ENCODE results near the gene CLRN2. TPM values are rescaled to one million over a fixed set of nuclear protein-coding genes. Genes with fewer than 3 reads are reported as not detected.

Gene CLRN2
- total RNA-seq, 1 donor from 2014 or later, result not detected

DNA sequence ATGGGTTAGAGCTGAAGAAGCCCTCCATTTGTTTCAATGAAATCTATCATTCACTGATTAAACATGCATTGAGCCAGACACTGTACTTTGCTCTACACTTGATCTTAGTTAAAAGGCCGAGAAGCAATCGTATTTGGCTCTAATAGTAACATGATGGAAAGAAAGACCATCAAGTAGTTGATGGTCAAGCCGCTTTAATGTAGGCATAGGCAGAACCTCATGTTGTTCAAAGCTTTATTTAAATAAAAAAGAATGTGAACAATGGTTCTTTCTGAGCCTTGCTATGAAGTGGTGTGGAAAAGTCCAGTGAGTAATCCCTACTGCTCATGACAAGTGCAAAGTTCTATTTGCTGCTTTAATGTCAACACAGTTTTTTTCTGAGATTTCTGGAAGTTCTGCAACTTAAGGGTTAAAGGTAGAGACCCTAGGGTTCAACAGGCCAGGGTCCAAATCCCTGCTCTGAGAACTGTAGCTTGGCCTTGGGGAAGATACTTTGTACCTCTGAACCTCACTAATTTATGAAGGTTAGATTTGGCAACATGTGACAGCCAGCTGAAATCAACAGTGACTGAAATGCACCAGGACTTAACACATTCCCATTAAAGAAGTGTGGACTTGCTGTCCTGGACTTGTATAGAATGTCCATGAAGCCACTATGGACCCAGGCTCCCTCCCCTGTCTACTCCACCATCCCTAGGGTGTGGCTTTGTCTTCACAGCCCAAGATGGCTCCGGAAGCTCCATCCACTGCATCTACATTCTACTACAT is 44.2 kb downstream of the CLRN2 start:
- no peak for TF ChIP-seq EZH2 (IDR thresholded peaks at IDR 0.05; ENCODE audit: insufficient read depth, low read length)
- TF ChIP-seq, protein P1, sequence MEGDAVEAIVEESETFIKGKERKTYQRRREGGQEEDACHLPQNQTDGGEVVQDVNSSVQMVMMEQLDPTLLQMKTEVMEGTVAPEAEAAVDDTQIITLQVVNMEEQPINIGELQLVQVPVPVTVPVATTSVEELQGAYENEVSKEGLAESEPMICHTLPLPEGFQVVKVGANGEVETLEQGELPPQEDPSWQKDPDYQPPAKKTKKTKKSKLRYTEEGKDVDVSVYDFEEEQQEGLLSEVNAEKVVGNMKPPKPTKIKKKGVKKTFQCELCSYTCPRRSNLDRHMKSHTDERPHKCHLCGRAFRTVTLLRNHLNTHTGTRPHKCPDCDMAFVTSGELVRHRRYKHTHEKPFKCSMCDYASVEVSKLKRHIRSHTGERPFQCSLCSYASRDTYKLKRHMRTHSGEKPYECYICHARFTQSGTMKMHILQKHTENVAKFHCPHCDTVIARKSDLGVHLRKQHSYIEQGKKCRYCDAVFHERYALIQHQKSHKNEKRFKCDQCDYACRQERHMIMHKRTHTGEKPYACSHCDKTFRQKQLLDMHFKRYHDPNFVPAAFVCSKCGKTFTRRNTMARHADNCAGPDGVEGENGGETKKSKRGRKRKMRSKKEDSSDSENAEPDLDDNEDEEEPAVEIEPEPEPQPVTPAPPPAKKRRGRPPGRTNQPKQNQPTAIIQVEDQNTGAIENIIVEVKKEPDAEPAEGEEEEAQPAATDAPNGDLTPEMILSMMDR (IDR thresholded peaks at IDR 0.05; ENCODE audit: insufficient read depth, low read depth, low read length), result no peak
- Histone ChIP-seq H3K27ac (ENCODE audit: low read depth, low read length) (no peak overlapping the region), H3K4me3 (ENCODE audit: insufficient read depth, low read depth, low read length) (no peak overlapping the region), H3K9me3 (ENCODE audit: insufficient read depth, low read depth, low read length) (no peaks in the 10 kb centered on the region), H3K4me1 (ENCODE audit: insufficient read depth, low read length) (peaks cover 9% of the 10 kb centered on the region), H3K36me3 (ENCODE audit: insufficient read depth, low read length) (no peaks in the 10 kb centered on the region), H3K27me3 (ENCODE audit: insufficient read depth, low read length) (peaks cover 5% of the 10 kb centered on the region), H3K79me2 (ENCODE audit: insufficient read depth, low read length) (no peaks in the 10 kb centered on the region), H4K20me1 (ENCODE audit: insufficient read depth, low read length) (no peaks in the 10 kb centered on the region), H3K4me2 (ENCODE audit: low read length) (no peak overlapping the region), H3K9ac (ENCODE audit: low read length) (no peak overlapping the region), H2AFZ (ENCODE audit: low read depth, low read length) (no peak overlapping the region)
- Mint-ChIP-seq H3K4me3 (ENCODE audit: unreplicated experiment) (no peak overlapping the region), H3K4me1 (ENCODE audit: low read depth, unreplicated experiment) (peaks cover 8% of the 10 kb centered on the region), H3K9me3 (ENCODE audit: unreplicated experiment) (no peaks in the 10 kb centered on the region), H3K27me3 (ENCODE audit: low read depth, unreplicated experiment) (no peaks in the 10 kb centered on the region), H3K36me3 (ENCODE audit: low read depth, unreplicated experiment) (no peaks in the 10 kb centered on the region), H3K27ac (ENCODE audit: unreplicated experiment) (no peak overlapping the region)
- DNase-seq (ENCODE audit: low read depth) (no peak), FAIRE-seq (no peak)

DNA sequence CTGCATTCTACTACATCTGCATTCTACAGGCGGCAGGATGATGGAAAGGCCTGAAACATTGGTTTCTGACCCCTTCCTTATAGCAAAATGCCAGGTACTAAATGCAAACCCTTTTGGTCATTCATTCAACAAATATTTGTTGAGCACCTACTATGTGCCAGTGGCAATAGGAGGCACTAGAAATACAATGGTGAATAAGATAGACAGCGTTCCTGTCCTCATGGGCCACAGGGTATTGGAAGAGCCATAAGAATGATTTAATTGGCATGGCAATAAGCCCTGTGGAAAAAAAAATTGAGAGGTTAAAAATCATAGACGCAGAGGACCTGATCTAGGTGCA is 44.7 kb downstream of the CLRN2 start:
- no peaks in the 10 kb centered on the region for H3K9me3 Mint-ChIP-seq (ENCODE audit: unreplicated experiment)
- H4K20me1 ChIP-seq (ENCODE audit: insufficient read depth, low read length), result no peaks in the 10 kb centered on the region
- H3K79me2 ChIP-seq (ENCODE audit: insufficient read depth, low read length), result no peaks in the 10 kb centered on the region
- H2AFZ ChIP-seq (ENCODE audit: low read depth, low read length), result no peak overlapping the region
- H3K4me3 Mint-ChIP-seq (ENCODE audit: unreplicated experiment), result no peak overlapping the region
- H3K27ac Mint-ChIP-seq (ENCODE audit: unreplicated experiment), result no peak overlapping the region
- no peak overlapping the region for H3K27ac ChIP-seq (ENCODE audit: low read depth, low read length)
- H3K4me1 Mint-ChIP-seq (ENCODE audit: low read depth, unreplicated experiment), result peaks cover 8% of the 10 kb centered on the region
- no peak overlapping the region for H3K9ac ChIP-seq (ENCODE audit: low read length)
- no peaks in the 10 kb centered on the region for H3K36me3 Mint-ChIP-seq (ENCODE audit: low read depth, unreplicated experiment)
- no peak overlapping the region for H3K4me3 ChIP-seq (ENCODE audit: insufficient read depth, low read depth, low read length)
- H3K9me3 ChIP-seq (ENCODE audit: insufficient read depth, low read depth, low read length), result no peaks in the 10 kb centered on the region
- no peak overlapping the region for H3K4me2 ChIP-seq (ENCODE audit: low read length)
- peaks cover 9% of the 10 kb centered on the region for H3K4me1 ChIP-seq (ENCODE audit: insufficient read depth, low read length)
- TF ChIP-seq EZH2 (IDR thresholded peaks at IDR 0.05; ENCODE audit: insufficient read depth, low read length), result no peak
- TF ChIP-seq, protein P1 (IDR thresholded peaks at IDR 0.05; ENCODE audit: insufficient read depth, low read depth, low read length), result no peak
- no peak for FAIRE-seq
- H3K27me3 Mint-ChIP-seq (ENCODE audit: low read depth, unreplicated experiment), result no peaks in the 10 kb centered on the region
- peaks cover 5% of the 10 kb centered on the region for H3K27me3 ChIP-seq (ENCODE audit: insufficient read depth, low read length)
- no peaks in the 10 kb centered on the region for H3K36me3 ChIP-seq (ENCODE audit: insufficient read depth, low read length)
- no peak for DNase-seq (ENCODE audit: low read depth)

DNA sequence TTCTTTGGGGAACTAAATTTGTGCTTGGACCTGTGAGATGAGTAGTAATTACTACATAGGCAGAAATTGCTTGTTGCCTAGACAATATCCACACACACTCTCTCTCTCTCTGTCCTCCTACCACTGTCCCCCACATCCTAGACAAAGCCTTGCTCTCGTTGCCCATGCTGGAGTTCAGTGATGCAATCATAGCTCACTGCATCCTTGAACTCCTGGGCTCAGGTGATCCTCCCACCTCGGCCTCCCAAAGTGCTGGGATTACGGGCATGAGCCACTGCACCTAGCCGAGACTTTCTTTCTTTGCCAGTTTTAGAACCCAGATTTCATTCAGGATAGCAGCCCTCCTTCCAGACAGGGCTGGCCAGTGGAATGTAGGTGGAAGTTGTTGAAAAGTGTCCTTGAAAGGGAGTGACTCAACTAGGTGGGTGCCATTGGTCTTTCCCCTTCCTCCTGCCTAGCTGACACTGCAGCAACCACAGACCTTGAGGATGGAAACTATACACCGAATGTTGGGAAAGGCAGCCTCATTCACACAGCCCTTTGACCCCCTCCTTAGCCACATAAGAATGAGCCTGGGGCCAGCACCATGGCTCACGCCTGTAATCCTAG is 45.2 kb downstream of the CLRN2 start:
- no peak overlapping the region for H2AFZ ChIP-seq (ENCODE audit: low read depth, low read length)
- Mint-ChIP-seq H3K36me3 (ENCODE audit: low read depth, unreplicated experiment) (no peaks in the 10 kb centered on the region), H3K9me3 (ENCODE audit: unreplicated experiment) (no peaks in the 10 kb centered on the region), H3K4me3 (ENCODE audit: unreplicated experiment) (no peak overlapping the region), H3K27ac (ENCODE audit: unreplicated experiment) (no peak overlapping the region), H3K4me1 (ENCODE audit: low read depth, unreplicated experiment) (peaks cover 8% of the 10 kb centered on the region), H3K27me3 (ENCODE audit: low read depth, unreplicated experiment) (no peaks in the 10 kb centered on the region)
- peaks cover 9% of the 10 kb centered on the region for H3K4me1 ChIP-seq (ENCODE audit: insufficient read depth, low read length)
- H3K36me3 ChIP-seq (ENCODE audit: insufficient read depth, low read length), result no peaks in the 10 kb centered on the region
- H3K79me2 ChIP-seq (ENCODE audit: insufficient read depth, low read length), result no peaks in the 10 kb centered on the region
- no peaks in the 10 kb centered on the region for H4K20me1 ChIP-seq (ENCODE audit: insufficient read depth, low read length)
- H3K27me3 ChIP-seq (ENCODE audit: insufficient read depth, low read length), result peaks cover 4% of the 10 kb centered on the region
- no peak overlapping the region for H3K4me2 ChIP-seq (ENCODE audit: low read length)
- no peak for FAIRE-seq
- TF ChIP-seq EZH2 (IDR thresholded peaks at IDR 0.05; ENCODE audit: insufficient read depth, low read length), result no peak
- TF ChIP-seq, protein P1 (IDR thresholded peaks at IDR 0.05; ENCODE audit: insufficient read depth, low read depth, low read length), result no peak
- H3K4me3 ChIP-seq (ENCODE audit: insufficient read depth, low read depth, low read length), result no peak overlapping the region
- H3K27ac ChIP-seq (ENCODE audit: low read depth, low read length), result no peak overlapping the region
- no peak overlapping the region for H3K9ac ChIP-seq (ENCODE audit: low read length)
- DNase-seq (ENCODE audit: low read depth), result no peak
- no peaks in the 10 kb centered on the region for H3K9me3 ChIP-seq (ENCODE audit: insufficient read depth, low read depth, low read length)
